GM18520 (cell line): ENCODE measurements around the gene EXOC6B.

ENCODE experiments used
- ATAC-seq: cut with Tn5 transposase; IDR thresholded peaks from one replicate; pipeline ENCODE4 v1.9.1; 2021; ENCODE audit not compliant: unreplicated experiment

Gene EXOC6B

DNA sequence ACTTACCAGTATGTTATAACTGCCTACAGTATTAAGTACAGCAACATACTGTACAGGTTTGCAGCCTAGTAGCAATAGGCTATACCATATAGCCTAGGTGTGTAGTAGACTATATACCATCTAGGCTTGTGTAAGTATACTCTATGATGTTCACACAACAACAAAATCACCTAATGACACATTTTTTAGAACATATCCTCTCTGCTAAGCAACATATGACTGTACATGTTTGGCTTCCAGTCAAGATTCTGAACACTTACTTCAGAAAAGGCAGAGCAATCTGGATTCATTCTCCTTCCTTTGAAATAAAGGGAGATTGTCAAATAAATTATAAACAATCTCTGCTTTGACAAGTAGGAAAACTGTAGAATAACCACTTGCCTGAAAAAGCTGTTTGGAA is 81.8 kb downstream of the EXOC6B start:
- ATAC-seq: no peak

DNA sequence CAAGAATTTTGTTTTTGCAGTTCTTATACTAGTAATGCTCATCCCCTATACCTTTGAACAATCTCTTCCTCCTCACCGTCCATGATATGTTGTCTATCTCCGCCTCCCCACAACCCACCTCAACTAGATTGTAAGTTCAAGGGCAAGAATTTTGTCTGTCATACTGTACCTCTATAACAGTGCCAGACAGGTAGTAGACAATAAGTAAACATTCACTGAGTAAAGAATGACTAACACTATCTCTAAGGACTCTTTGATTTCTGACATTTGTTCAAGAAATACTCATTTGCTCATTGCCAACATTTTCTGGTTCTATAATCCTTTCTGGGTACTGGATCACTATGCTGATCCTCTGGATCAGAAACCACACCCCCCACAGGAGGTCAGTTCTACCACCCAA is 82.4 kb downstream of the EXOC6B start:
- no peak for ATAC-seq

DNA sequence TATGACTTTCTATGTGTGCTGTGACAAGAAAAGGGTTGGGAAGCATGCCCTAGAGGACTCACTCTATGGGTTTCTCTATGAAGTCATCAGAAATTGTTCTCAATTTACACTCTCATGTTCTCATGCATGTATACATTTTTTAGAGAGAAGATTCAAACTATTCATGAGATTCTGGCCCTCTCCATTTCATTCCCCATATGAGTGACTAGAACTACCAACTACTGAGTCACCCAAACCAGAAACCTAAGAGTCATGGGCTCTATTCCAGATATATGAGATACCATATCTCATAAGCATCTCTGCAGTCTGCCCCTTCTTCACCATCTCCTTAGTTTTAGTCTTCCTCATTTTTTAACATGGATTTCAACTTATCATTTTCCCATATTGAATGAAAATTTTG is 87.7 kb downstream of the EXOC6B start:
- no peak for ATAC-seq

DNA sequence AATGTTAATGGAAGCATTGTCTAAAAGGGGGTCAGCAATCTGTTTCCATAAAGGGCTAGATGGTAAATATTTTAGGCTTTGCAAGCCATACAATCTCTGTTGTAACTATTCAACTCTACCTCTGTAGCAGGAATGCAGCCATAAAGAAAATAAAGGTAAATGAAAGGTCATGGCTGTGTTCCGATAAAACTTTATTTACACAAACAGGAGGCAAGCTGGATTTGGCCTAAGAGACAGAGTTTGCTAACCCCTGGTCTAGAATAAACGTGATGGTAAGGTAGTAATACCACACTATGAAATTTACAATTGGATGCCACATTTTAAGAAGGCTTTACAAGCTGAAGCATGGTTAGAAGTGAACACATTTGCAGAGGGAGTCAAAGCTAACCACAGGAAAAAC is 91.4 kb downstream of the EXOC6B start:
- no peak for ATAC-seq

DNA sequence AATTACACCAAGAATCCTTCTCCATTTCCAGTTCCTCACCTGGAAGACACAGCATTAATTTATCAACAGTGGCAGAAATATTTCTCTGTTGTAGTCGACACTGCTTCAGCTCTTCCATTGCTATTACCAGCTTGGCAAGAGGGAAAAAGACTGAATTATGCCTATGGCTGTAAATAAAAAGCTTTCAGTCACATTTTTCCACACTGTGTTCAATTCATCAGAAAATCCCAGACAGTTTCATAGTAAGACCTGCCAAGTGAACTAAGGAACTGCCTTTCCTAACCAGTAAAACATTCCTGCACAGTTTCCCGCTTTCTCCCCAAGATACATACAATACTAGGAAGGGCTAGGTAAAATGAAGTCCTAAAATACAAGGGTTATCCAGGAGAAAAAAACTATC is 94.7 kb downstream of the EXOC6B start:
- no peak for ATAC-seq

DNA sequence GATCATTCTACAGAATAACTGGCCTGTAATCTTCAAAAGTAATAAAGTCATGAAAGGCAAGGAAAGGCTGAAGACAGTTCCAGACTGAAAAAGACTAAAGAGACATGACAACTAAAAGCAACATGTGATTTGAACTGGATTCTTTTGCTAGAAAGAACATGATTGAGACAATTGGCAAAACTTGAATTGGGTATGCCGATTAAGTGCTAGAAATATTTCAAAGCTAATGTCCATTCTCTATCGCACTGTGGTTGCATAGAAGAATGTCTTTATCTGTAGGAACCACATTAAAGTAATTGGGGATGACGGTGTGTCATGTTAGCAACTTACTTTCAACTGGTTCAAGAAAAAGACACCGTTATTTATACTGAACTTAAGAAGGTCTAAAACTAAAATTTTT is 98.5 kb downstream of the EXOC6B start:
- ATAC-seq: no peak

DNA sequence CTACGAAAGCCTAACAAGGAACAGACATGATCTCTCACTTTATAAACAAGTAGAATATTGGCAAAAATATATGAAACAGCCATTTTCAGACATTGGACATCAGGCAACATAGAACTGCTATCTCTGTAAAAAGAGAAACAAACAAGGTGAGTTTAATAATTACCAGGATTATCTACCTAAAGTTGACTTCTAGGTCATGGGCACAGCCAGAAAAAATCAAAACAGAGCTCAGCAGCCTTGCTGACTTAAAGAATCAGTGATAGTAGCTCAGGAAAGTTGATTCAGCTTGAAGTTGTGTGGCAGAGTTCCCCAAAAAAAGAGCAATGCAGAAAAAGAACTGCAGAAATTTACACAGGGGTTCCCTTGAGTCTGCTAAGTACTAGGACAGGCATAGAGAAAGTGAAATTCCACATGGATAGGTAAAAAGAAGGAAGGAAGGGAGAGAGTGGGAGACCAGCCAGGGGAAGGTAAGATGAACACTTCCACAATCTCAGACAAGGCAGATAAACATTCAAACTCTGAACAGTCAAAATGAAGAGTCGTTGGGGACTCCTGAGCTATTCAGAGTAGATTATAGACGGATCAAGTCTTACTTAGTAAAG is 102.0 kb downstream of the EXOC6B start:
- no peak for ATAC-seq

DNA sequence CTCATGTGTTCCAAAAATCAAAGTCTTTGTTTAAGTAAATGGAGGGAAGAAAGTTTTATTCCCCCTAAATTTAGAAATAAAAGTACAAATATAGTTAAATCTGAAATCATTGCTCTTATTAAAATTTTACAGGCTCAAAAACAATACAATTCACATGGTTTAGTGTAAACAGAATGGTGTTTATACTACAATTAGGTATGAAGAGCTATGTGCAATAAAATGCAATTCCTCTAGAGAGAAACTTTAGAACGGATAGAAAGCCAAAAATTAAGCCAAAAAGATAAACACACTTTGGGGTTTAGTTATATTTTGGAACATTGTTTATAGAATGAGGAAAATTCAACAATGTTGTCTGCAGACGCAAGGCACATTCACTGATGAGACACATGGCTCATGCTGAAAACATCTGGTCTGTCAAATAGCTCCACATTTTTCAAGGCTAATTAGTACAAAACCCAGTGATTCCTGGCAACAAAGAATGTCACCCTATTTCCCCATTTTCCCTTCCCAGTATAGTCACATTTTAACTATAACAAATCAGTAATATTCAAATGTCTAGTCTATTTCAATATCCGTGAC is 103.3 kb downstream of the EXOC6B start:
- no peak for ATAC-seq

DNA sequence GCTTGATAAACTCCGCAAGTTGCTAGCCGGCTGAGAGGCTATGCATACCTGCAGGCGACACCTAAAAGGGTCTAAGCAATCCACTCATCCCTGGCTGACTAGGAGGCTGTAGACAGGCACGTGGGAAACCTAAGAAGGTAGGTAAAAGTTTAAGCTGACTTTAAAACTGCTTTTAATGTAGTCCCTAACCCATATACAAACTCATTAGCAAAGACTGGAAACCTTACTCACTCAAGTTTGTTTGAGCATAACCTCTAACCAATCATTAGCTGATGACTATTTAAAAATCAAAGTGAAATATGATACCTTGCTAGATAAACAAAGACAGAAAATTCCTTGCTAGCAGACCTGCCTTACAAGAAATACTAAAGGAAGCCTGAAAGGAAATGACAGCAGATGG is 106.4 kb downstream of the EXOC6B start:
- no peak for ATAC-seq

DNA sequence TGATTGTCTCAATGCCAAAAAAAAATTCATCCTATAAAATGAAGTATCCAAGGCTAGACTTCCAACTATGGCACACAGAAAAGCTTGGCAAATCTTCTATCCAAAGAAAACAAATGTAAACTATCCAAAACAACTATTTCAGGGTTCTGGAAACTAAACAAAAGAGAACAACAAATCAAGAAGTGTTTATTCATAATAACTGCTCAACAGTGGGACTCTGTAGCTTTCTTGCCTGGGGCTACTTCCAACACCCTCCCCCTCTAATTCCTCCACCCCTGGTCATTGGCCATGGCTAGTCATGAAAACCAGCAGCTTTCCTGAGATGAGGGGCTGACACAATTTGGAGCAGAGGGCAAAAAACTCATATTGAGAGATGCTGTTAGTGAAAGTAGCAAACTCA is 107.0 kb downstream of the EXOC6B start:
- ATAC-seq: no peak

DNA sequence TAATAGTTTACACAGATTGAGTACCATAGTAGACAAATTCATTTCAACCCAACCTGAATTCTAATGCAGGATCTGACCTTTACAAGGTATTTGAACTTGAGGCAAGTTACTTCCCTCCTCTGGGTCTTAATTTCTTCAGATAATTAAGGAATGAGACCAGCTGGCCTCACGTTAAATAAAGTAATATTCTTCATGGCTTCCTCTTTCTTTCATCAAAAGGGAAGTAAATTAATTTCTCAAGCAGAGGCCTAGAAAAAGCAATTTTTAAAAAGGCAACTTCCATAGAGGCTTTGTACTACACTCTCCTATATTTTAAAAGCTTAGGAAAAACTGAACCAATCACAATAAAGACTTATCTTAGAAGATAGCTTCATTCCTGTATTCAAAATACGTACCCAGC is 109.2 kb downstream of the EXOC6B start:
- no peak for ATAC-seq

DNA sequence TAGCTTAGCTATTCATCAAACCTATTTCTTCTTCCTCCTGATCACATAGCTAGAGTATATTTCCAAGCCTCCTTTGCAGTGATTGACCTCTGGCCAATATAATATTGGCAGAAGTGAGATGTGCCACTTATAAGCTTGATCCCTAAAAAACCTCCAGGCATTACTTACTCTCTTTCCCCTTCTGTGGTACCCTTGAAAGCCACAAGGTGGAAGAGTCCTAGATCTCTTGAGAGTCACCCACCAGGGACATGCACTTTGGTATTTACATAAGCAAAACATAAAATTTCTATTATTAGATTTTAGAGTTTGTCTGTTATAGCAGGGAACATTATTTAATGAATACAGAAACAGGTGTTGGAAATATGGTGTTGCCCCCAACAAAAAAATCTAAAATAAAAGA is 112.0 kb downstream of the EXOC6B start:
- no peak for ATAC-seq

DNA sequence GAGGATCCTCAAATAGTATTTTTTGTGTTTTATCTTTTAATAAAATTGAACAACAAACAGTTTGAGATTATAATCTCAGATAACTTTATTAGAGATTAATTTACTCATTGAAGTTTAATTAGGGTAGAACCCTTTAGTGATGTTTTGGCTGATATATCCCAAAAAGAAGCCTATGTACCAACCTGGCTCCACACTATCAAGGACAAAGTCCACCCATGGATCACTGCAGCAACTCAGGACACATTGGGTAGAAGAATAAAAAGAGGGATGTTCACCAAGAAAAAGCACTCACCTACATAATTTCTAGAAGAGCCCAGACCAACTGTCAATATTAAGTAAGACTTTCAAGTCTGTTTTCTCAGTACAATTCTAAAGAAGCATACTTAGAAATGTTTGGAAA is 112.9 kb downstream of the EXOC6B start:
- ATAC-seq: no peak

DNA sequence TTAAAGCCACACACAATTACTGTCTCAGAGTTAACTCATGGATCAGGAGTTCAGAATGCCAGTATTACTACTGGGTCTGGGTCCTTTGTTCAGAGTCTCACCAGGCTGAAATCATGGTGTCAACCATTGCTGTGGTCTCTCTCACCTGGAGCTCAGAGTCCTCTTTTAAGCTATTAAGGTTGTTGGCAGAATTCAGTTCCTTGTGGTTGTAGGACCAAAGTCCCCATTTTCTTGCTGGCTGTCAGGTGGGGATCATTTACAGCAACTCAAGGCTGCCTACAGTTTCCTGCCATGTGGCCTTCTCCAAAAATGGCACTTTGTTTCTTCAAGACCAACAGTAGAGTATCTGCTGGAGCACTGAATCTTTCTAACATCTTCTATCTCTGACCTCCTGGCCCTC is 113.5 kb downstream of the EXOC6B start:
- ATAC-seq: no peak

DNA sequence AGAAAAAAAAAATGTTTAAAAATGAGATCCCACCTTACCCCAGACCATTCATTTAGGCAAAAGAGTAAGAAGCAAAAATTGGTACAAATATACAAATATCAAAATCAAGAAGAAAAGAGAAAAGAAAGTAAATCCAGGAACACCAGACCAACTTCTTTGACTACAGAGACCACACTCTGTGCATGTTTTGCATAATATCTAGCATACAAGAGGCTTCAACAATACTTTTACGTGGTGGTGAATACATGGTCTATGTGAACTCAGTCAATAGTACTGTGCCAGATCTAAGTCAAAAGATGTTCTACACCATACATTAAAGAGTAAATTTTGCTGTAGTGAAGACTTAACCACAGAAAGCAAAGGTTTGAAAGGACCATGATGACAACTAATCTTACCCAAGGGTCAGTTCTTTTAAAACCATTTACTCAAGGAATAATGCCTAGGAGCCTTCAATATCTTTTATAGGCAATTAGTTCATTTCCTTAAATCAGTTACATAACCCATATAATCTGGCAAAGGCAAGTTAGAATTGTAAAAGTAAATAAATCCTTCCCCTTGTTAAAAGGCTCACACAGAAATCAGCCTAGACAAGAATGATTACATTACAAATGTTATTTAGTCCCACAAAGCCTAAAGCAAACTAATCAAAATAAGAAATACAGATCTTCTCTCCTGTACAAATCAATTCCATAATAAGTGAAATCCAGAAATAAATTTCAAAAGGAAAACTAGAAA is 115.2 kb downstream of the EXOC6B start:
- no peak for ATAC-seq

DNA sequence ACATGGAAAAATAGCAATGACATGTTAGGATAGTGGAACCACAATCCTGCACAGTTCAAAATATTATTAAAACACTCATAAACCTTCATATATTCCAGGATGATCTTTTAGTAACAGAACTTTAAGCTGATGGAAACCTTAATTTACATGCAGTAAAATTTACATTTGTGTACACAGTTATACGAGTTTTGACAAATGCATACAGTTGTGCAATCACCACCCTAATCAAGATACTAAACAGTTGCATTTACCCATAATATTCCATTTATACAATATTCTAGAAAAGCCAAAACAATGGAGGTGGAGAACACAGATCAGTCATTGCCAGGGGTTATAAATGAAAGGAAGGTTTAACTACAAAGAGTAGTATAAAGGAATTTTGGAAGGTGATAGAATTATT is 117.6 kb downstream of the EXOC6B start:
- no peak for ATAC-seq

DNA sequence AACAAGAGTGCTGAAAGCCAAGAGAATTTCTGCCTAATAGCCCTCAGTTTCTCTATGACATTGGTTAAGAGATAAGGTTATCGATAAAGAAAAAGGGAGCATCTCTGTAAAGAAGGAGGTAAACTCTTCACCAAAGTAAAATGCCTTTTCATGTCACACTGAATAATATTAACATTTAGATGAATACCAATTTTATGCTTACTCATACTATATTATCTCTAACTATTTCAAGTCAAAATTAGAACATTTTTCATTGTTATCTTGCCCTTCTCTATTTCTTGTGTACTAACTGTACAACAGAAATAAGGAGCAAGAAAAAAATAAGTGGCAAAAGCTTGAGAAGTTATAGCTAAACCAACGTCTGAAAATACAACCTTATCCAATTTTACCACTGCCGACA is 127.5 kb downstream of the EXOC6B start:
- ATAC-seq: no peak

DNA sequence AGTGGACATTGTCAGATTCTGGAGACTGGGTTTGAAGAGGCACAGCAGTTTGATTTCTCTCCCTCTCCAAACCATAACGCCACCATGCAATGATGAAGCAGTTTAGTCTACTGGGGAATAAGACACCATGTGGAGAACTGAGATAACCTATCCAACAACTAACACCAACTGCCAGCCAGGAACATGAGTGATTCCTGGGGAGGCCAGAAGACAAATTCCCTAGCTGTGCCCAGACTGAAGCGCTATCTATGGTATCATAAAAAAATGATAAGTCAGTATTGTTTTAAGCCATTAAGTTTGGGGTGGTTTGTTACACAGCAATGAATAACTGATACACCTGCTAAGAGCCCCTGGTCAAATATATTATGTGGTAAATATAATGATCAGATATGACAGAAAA is 129.3 kb downstream of the EXOC6B start:
- no peak for ATAC-seq

DNA sequence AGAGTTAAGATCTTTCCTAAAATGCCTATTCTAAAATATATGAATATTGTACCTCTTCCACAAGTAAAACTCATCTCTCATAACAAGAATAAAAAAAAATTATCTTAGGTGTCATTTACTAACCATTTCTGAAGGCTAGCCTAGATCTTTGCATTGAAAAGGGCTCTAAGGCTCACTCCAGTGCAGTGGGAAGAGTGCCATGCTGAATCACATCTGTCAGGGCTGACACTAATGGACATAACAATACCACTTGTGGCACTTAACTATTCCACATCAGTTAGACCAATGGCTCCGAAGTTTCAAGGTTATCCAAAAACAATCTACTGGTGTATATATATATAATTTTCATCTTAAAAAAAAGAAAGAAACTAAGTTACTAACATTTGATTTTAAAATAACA is 130.2 kb downstream of the EXOC6B start:
- no peak for ATAC-seq

DNA sequence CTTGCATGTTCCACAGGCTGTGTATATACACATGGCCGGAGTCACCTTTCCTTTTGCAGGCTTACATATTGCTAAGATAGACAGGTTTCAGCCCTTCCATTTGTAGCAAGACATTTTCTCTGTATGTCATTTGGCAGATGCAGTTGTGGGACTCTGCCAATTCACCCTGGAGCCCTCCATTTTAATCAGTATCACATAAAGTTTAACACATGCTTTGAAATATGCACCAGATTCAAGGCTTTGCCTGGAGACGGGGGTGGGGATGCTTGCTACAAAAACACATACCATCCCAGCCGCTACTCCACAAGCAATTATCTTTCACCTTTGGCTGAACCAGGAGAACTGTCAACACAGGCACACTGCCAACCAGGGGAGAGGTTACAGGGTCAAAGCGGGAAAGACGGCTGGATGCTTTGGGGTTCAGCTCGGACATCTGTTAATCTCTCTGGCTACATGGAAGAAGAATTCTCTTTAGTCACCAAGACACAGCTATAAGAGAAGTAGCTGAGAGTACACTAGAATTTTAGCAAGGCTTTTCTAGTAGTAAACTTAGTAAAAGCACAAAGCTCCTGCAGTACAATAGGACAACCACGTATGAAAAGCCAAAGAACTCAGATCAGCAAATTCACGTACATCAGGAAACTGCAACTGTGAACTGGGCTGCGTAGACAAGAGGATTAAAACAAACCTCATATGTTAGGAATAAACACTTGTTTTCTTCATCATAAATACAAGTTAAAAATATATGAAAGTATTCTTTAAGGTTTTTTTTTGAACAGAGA is 130.9 kb downstream of the EXOC6B start:
- ATAC-seq: no peak

DNA sequence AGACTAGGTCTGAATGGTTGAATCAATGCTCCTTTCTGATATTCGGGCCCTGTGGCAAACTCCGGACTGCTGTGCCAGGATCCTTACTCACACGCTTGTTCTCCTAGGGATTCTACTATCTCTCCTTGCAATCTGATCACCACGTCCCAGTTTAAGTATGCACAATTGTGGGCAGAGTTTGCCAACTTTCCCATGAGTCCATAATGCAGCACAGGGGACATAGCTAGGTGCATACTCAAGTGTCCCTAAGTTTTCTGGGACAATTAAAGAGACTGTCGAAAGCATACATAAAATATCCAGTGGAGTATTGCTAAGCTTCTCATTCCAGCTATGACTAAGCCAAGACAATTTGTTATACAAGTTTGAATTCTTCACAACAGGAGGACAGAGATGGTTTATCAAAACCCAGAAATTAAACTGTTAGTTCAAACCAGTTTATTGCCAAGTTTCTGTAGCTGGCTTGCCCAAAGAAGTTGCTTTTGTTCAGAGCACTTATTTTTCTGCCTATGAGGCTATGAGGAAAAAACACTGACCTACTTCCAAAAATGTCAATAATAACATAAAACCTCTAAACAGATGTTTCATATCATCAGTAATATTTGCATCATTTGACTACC is 136.1 kb downstream of the EXOC6B start:
- ATAC-seq: no peak
